Thyroid gland (tissue), 4 donors: ENCODE results near the gene CDH16. TPM values are rescaled to one million over a fixed set of nuclear protein-coding genes. Genes with fewer than 3 reads are reported as not detected.

Source experiments
- DNase-seq, 2 donors: peaks; one replicate each; pipeline ENCODE4 v3.0.0-alpha.2; 2019
- H3K27ac ChIP-seq, 3 donors: fragments of 200-600 bp; sonication (generic); 1 replicate in 2 of 3; 2 replicates in 1 of 3; pipeline ENCODE4 v1.5.1; 2016 to 2019; ENCODE audit warnings: mild to moderate bottlenecking in 1 of 3, moderate library complexity in 1 of 3
- H3K27me3 ChIP-seq: fragments of 200-600 bp; sonication (generic); one replicate; pipeline ENCODE4 v1.5.1; 2019
- H3K36me3 ChIP-seq, 2 donors: fragments of 200-600 bp; sonication (generic); one replicate each; pipeline ENCODE4 v1.5.1; 2016 to 2019
- H3K4me1 ChIP-seq, 2 donors: fragments of 200-600 bp; sonication (generic); one replicate each; pipeline ENCODE4 v1.5.1; 2017 to 2019
- H3K4me3 ChIP-seq, 3 donors: fragments of 200-600 bp; sonication (generic); replicated peaks in 1 of 3; 1 replicate in 2 of 3; 2 replicates in 1 of 3; pipeline ENCODE4 v1.5.1; 2016; ENCODE audit warnings: mild to moderate bottlenecking in 1 of 3
- H3K9me3 ChIP-seq: fragments of 200-600 bp; sonication (generic); one replicate; pipeline ENCODE4 v1.5.1; 2017
- CTCF ChIP-seq, 6 experiments: fragments of 200-600 bp in 3 of 6; fragments of 450-650 bp in 3 of 6; sonication (generic) in 3 of 6; IDR thresholded peaks; one replicate each; pipeline ENCODE4 v1.5.1; 2016 to 2019; ENCODE audit warnings: antibody characterized with exemption in 6 of 6, mild to moderate bottlenecking in 2 of 6, inconsistent platforms in 1 of 6, moderate library complexity in 1 of 6
- POLR2A ChIP-seq, 2 donors: fragments of 450-650 bp; IDR thresholded peaks; one replicate each; pipeline ENCODE4 v1.6.1; 2017; ENCODE audit warnings: antibody characterized with exemption in 2 of 2, mild to moderate bottlenecking in 2 of 2, moderate library complexity in 1 of 2
- WGBS, 2 donors: methylation state at CpG; one replicate each; pipeline ENCODE4 v1.1.5; 2017; 5-methylcytosine and 5-hydroxymethylcytosine counted together
- intact Hi-C: fragments of 100-400 bp; cut with DNase I; formaldehyde crosslinking; loops from one replicate; pipeline ENCODE4 v1.15.1; 2023
- total RNA-seq, 4 donors: library from RNA; depleted of rRNA; stranded (reverse); fragments of >200 nt; gene quantifications; one replicate each; pipeline ENCODE4 v1.2.3, GENCODE V29; 2016

CDH16 gene
- 100 to 1,000 TPM in 3 of 4 donors, 10 to 100 TPM in 1; 43.1 to 166 (median 134) TPM for total RNA-seq

- no peak within 1 kb of the TSS for H3K4me3 ChIP-seq
- no peaks in the 10 kb centered on the region for H3K36me3 ChIP-seq
- WGBS, 2 donors: 20 to 38% methylated on average over 6 to 7 of the region's 7 CpGs
- H3K27me3 ChIP-seq: no peaks in the 10 kb centered on the region
- H3K27ac ChIP-seq: peak within 1 kb of the TSS; percentile 91 to 97 (median 97)
- intact Hi-C loops: no loop called here
- H3K4me1 ChIP-seq: peaks cover 44 to 63% of the 10 kb centered on the region in 2 donors
- H3K9me3 ChIP-seq: no peaks in the 10 kb centered on the region
- TF ChIP-seq POLR2A (IDR thresholded peaks at IDR 0.05) (peak in 1 of 2 donors; percentile 52), CTCF (IDR thresholded peaks at IDR 0.05) (no peak)
- peak; percentile 95 to 98 for DNase-seq
Observed at GRCh38 chr16:66918803-66919568, at the start of gene CDH16. CDH16 (minus strand) TSS chr16:66918885; CDS start chr16:66918065, 820 bp downstream.

- WGBS, 2 donors: 71% methylated on average over 6 of the region's 6 CpGs; no CpG with 5 or more reads in 1 of the 2 donors
- Histone ChIP-seq H3K27me3 (no peaks in the 10 kb centered on the region), H3K4me3 (no peak overlapping the region), H3K27ac (no peak overlapping the region), H3K36me3 (no peaks in the 10 kb centered on the region), H3K4me1 (no peaks in the 10 kb centered on the region), H3K9me3 (no peaks in the 10 kb centered on the region)
- no peak for TF ChIP-seq POLR2A (IDR thresholded peaks at IDR 0.05)
- no peak for TF ChIP-seq CTCF (IDR thresholded peaks at IDR 0.05)
- intact Hi-C loops: no loop called here
- no peak for DNase-seq
Observed at GRCh38 chr16:66964049-66964448, 45.4 kb upstream of the CDH16 start.

GRCh38 chr16:66961914-66962313 lies 43.2 kb upstream of the CDH16 start:
- H3K27ac ChIP-seq: no peak overlapping the region
- 56 to 66% methylated on average over 5 of the region's 5 CpGs for WGBS, 2 donors
- no peak for TF ChIP-seq CTCF (IDR thresholded peaks at IDR 0.05)
- no peak for TF ChIP-seq POLR2A (IDR thresholded peaks at IDR 0.05)

GRCh38 chr16:66961065-66961744 lies 42.5 kb upstream of the CDH16 start, which contains the start of gene CES3:
CES3 (plus strand) TSS chr16:66961266; CDS start chr16:66961308, 42 bp downstream.
- WGBS, 2 donors: 62% methylated on average over 16 of the region's 16 CpGs
- TF ChIP-seq POLR2A (IDR thresholded peaks at IDR 0.05) (no peak), CTCF (IDR thresholded peaks at IDR 0.05) (peak; percentile 33 to 83 (median 66))
- Histone ChIP-seq H3K4me3 (no peak within 1 kb of the TSS), H3K36me3 (no peaks in the 10 kb centered on the region), H3K4me1 (no peaks in the 10 kb centered on the region), H3K27ac (no peak within 1 kb of the TSS), H3K27me3 (no peaks in the 10 kb centered on the region), H3K9me3 (no peaks in the 10 kb centered on the region)
- DNase-seq: peak; percentile 76 to 78
- intact Hi-C loops: no loop called here

More at GRCh38 chr16:66961914-66962313, 43.2 kb upstream of the CDH16 start:
- no peaks in the 10 kb centered on the region for H3K27me3 ChIP-seq
- no peaks in the 10 kb centered on the region for H3K9me3 ChIP-seq
- H3K36me3 ChIP-seq: no peaks in the 10 kb centered on the region
- DNase-seq: no peak
- H3K4me3 ChIP-seq: no peak overlapping the region
- H3K4me1 ChIP-seq: no peaks in the 10 kb centered on the region
- intact Hi-C loops: no loop called here

GRCh38 chr16:66960270-66960669 lies 41.6 kb upstream of the CDH16 start:
- DNase-seq: no peak
- Histone ChIP-seq H3K27ac (no peak overlapping the region), H3K4me1 (no peaks in the 10 kb centered on the region), H3K9me3 (no peaks in the 10 kb centered on the region), H3K27me3 (no peaks in the 10 kb centered on the region), H3K36me3 (no peaks in the 10 kb centered on the region), H3K4me3 (no peak overlapping the region)
- TF ChIP-seq POLR2A (IDR thresholded peaks at IDR 0.05) (no peak), CTCF (IDR thresholded peaks at IDR 0.05) (no peak)
- intact Hi-C loops: no loop called here
- 90% methylated on average over 1 of the region's 1 CpG for WGBS, 2 donors
